Measurements from ENCODE around the gene TRIM44. TPM values are rescaled to one million over a fixed set of nuclear protein-coding genes. Genes with fewer than 3 reads are reported as not detected.

Gene TRIM44
- total RNA-seq, 6 experiments from 2014 or later, result 13.9 to 37.1 (median 31.9) TPM

DNA sequence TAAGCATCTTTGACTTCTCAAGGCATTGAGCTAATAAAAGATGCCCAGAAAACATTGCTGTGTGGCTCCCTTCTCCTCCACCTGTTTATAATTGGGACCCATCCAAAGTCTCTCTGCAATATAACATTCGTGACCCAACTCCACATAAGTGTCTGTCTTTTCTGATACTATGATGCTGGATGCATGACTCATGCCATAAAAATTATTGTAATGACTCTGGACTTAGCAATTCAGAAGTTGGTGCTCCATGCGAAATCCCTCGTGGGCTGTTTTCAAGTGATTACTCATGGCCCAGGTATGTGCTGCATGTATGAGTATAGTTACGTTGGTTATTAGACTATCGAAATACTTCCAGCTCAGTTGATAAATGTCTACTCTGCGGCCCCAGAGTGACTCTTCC lies 32.7 kb upstream of the TRIM44 start:
- WGBS (ENCODE audit: insufficient coverage, low coverage, low lambda C conversion rate, missing lambda C conversion rate), result 75% methylated on average over 6 of the region's 6 CpGs
- H3K4me3 ChIP-seq, result no peak overlapping the region
- no peaks in the 10 kb centered on the region for H3K36me3 ChIP-seq
- H3K9me3 ChIP-seq, result no peaks in the 10 kb centered on the region
- intact Hi-C loops (cut with DNase I), result no loop called here
- DNase-seq (no peak), ATAC-seq (peak in 1 of 4 donors; percentile 56)
- no peaks in the 10 kb centered on the region for H3K27me3 ChIP-seq
- H3K27ac ChIP-seq, result no peak overlapping the region
- TF ChIP-seq CTCF (IDR thresholded peaks at IDR 0.05), result no peak
- no peak for TF ChIP-seq POLR2A (IDR thresholded peaks at IDR 0.05)
- no peaks in the 10 kb centered on the region for H3K4me1 ChIP-seq

DNA sequence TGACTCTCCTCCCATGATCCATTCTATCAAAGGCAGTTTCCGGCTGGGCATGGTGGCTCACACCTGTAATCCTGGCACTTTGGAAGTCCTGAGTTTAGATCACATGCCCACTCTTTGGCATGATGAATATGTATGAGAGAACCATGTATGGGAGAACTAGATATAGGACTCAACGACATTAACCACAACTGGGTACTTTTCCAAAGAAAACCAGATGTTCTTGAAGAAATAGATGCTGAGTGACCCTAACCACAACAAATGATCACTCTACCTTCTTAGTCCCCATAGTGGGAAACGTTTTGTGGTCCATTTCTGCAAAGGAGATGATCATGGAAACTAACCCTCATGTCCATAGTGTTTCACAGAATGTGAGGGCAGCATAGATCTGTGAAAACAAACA lies 30.7 kb upstream of the TRIM44 start:
- no peaks in the 10 kb centered on the region for H3K4me1 ChIP-seq
- H3K4me3 ChIP-seq, result no peak overlapping the region
- ATAC-seq (no peak), DNase-seq (no peak)
- intact Hi-C loops (cut with DNase I), result no loop called here
- TF ChIP-seq POLR2A (IDR thresholded peaks at IDR 0.05) (no peak), CTCF (IDR thresholded peaks at IDR 0.05) (no peak)
- no peak overlapping the region for H3K27ac ChIP-seq
- no peaks in the 10 kb centered on the region for H3K27me3 ChIP-seq
- H3K9me3 ChIP-seq, result no peaks in the 10 kb centered on the region
- no peaks in the 10 kb centered on the region for H3K36me3 ChIP-seq
- 38% methylated on average over 3 of the region's 3 CpGs for WGBS (ENCODE audit: insufficient coverage, low coverage, low lambda C conversion rate, missing lambda C conversion rate)

DNA sequence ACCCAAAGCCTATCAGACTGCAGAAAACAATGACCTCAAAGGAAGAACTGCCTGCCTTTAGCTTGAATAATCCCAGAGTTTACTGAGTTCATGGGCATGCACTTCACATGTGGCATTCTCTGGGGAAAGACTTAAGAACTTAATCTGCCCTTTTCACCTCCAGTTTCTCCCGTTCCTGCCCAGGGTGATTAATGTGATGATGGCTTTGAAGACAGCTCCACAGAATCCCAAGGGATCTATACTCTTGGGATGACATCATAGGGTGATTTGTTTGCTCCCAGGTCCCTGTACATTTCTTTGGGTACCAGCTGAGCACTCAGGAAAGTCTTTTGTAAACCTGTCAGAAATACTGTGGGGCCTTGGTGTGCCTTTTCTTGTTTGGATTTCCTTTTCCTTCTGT lies 30.3 kb upstream of the TRIM44 start:
- H3K27ac ChIP-seq, result no peak overlapping the region
- H3K4me3 ChIP-seq, result no peak overlapping the region
- intact Hi-C loops (cut with DNase I), result no loop called here
- TF ChIP-seq CTCF (IDR thresholded peaks at IDR 0.05) (no peak), POLR2A (IDR thresholded peaks at IDR 0.05) (no peak)
- H3K36me3 ChIP-seq, result no peaks in the 10 kb centered on the region
- WGBS (ENCODE audit: insufficient coverage, low coverage, low lambda C conversion rate, missing lambda C conversion rate), result 43% methylated on average over 1 of the region's 1 CpG
- ATAC-seq (no peak), DNase-seq (no peak)
- H3K27me3 ChIP-seq, result no peaks in the 10 kb centered on the region
- no peaks in the 10 kb centered on the region for H3K9me3 ChIP-seq
- H3K4me1 ChIP-seq, result no peaks in the 10 kb centered on the region

GRCh38 chr11:35633827-35634423 lies 28.6 kb upstream of the TRIM44 start:
- TF ChIP-seq POLR2A (IDR thresholded peaks at IDR 0.05), result no peak
- H3K9me3 ChIP-seq, result no peaks in the 10 kb centered on the region
- no peaks in the 10 kb centered on the region for H3K27me3 ChIP-seq
- ATAC-seq (no peak), DNase-seq (no peak)
- H3K4me1 ChIP-seq, result no peaks in the 10 kb centered on the region
- 76% methylated on average over 4 of the region's 4 CpGs for WGBS (ENCODE audit: insufficient coverage, low coverage, low lambda C conversion rate, missing lambda C conversion rate)
- no peaks in the 10 kb centered on the region for H3K36me3 ChIP-seq
- intact Hi-C loops (cut with DNase I), result no loop called here
- H3K4me3 ChIP-seq, result no peak overlapping the region
- H3K27ac ChIP-seq, result no peak overlapping the region

DNA sequence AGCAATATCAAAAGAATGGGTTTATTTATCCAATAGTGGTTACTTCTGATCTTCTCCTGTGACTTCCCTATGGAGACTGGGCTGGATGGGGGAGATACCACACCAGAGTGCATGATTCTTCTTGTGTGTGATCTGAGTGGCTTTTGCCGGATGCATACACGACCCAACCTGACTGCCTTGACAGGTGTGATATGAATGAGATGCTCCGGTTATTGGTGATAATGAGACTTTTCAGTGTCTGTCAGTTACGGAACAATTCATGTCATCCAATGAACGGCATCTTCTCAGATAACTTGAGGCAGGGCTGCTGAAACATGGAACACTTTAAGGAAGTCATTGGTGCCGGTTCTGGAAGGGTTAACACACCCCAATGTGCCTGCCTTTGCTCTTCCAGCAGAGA lies 26.6 kb upstream of the TRIM44 start:
- WGBS (ENCODE audit: insufficient coverage, low coverage, low lambda C conversion rate, missing lambda C conversion rate), result 86% methylated on average over 6 of the region's 6 CpGs

More for the DNA sequence above, 26.6 kb upstream of the TRIM44 start:
- no peaks in the 10 kb centered on the region for H3K4me1 ChIP-seq
- TF ChIP-seq CTCF (IDR thresholded peaks at IDR 0.05), result no peak
- no peak for TF ChIP-seq POLR2A (IDR thresholded peaks at IDR 0.05)
- no peak overlapping the region for H3K27ac ChIP-seq
- intact Hi-C loops (cut with DNase I), result no loop called here
- no peaks in the 10 kb centered on the region for H3K9me3 ChIP-seq
- no peaks in the 10 kb centered on the region for H3K27me3 ChIP-seq
- H3K4me3 ChIP-seq, result no peak overlapping the region
- no peak for DNase-seq
- H3K36me3 ChIP-seq, result no peaks in the 10 kb centered on the region
- no peak for ATAC-seq

Data from right lobe of liver (tissue), 6 donors.